A549 (cell line): ENCODE measurements around the gene HELQ. TPM values are rescaled to one million over a fixed set of nuclear protein-coding genes. Genes with fewer than 3 reads are reported as not detected.

Experiments
- ATAC-seq, 2 experiments: fragments of 200-7000 bp in 1 of 2; fragments of >200 bp in 1 of 2; cut with Nextera tagmentation in 1 of 2; cut with Tn5 transposase in 1 of 2; 3 replicates each; pipeline versions ENCODE4 v1.8.0 to v1.9.1; 2018 to 2020; ENCODE audit warnings: mild to moderate bottlenecking in 1 of 2, moderate library complexity in 1 of 2
- CTCF ChIA-PET: fragments of 300-600 bp; sonication (Branson Sonifier 250); formaldehyde crosslinking; extraction: SDS; loops from one replicate; lab custom pipeline; 2021; ENCODE audit warnings: antibody characterized with exemption, inconsistent platforms; lab: Yijun Ruan, JAX
- POLR2A ChIA-PET: fragments of 350-600 bp; formaldehyde crosslinking; extraction: SDS; loops from one replicate; lab custom pipeline; 2021; ENCODE audit warnings: antibody characterized with exemption, inconsistent platforms; lab: Yijun Ruan, JAX
- DNase-seq, 2 experiments: peaks; one replicate each; pipeline versions ENCODE4 v3.0.0 to v3.0.0-alpha.2; 2011 to 2016; ENCODE audit warnings: low read depth in 1 of 2, low spot score in 1 of 2
- FAIRE-seq: peaks from 2 replicates; lab custom pipeline; 2011; peaks lifted over from hg19 to GRCh38; lab: Jason Lieb, UNC
- H3K27ac ChIP-seq, 2 experiments: fragments of >200 bp; sonication (Bioruptor Twin); formaldehyde crosslinking; 3 replicates each; pipeline ENCODE4 v1.5.1; 2016 to 2017
- H3K4me1 ChIP-seq: fragments of >200 bp; sonication (Bioruptor Twin); formaldehyde crosslinking; 3 replicates; pipeline ENCODE4 v1.6.1; 2016
- H3K4me2 ChIP-seq: fragments of >200 bp; sonication (Bioruptor Twin); formaldehyde crosslinking; 3 replicates; pipeline ENCODE4 v1.6.1; 2016
- H3K4me3 ChIP-seq: fragments of >200 bp; sonication (Bioruptor Twin); formaldehyde crosslinking; 3 replicates; pipeline ENCODE4 v1.5.1; 2016
- H3K9me3 ChIP-seq: fragments of >200 bp; sonication (Bioruptor Twin); formaldehyde crosslinking; 3 replicates; pipeline ENCODE4 v1.6.1; 2016
- ATOH8 ChIP-seq: fragments of 250-450 bp; sonication (Bioruptor Pico); IDR thresholded peaks from 2 replicates; pipeline ENCODE4 v1.5.0; 2020; ENCODE audit warnings: low read depth, mild to moderate bottlenecking, moderate library complexity
- BHLHE40 ChIP-seq: IDR thresholded peaks from 2 replicates; pipeline ENCODE4 v1.6.1; 2012; ENCODE audit warnings: low read depth, low read length, inconsistent platforms
- CHD2 ChIP-seq: fragments of 150-350 bp; IDR thresholded peaks from 2 replicates; pipeline ENCODE4 v1.6.1; 2014; ENCODE audit warnings: low read length; ENCODE audit not compliant: partially characterized antibody
- E2F6 ChIP-seq: IDR thresholded peaks from 2 replicates; pipeline ENCODE4 v1.6.1; 2012; ENCODE audit warnings: low read depth, borderline replicate concordance
- EHF ChIP-seq: fragments of 250-450 bp; sonication (Bioruptor Pico); IDR thresholded peaks from 2 replicates; pipeline ENCODE4 v1.5.0; 2020; ENCODE audit warnings: mild to moderate bottlenecking
- EP300 ChIP-seq, 2 experiments: fragments of >200 bp; sonication (Bioruptor Twin); formaldehyde crosslinking; IDR thresholded peaks; 2 replicates in 1 of 2; 3 replicates in 1 of 2; pipeline ENCODE4 v1.6.1; 2016 to 2017
- FOSB ChIP-seq: fragments of 250-450 bp; sonication (Bioruptor Pico); IDR thresholded peaks from 2 replicates; pipeline ENCODE4 v1.5.0; 2020; ENCODE audit warnings: mild to moderate bottlenecking, moderate library complexity
- FOXS1 ChIP-seq: fragments of 250-450 bp; sonication (Bioruptor Pico); IDR thresholded peaks from 2 replicates; pipeline ENCODE4 v1.5.0; 2020; ENCODE audit warnings: mild to moderate bottlenecking, moderate library complexity
- GATA3 ChIP-seq: IDR thresholded peaks from 2 replicates; pipeline ENCODE4 v1.6.1; 2012; ENCODE audit warnings: borderline replicate concordance
- HDAC2 ChIP-seq: fragments of 200-600 bp; sonication (generic); IDR thresholded peaks from 2 replicates; pipeline ENCODE4 v1.6.1; 2016
- HEYL ChIP-seq: fragments of 250-450 bp; sonication (Bioruptor Pico); IDR thresholded peaks from 2 replicates; pipeline ENCODE4 v1.8.0; 2021; ENCODE audit warnings: mild to moderate bottlenecking, moderate library complexity
- JUN ChIP-seq, 2 experiments: fragments of >200 bp; sonication (Bioruptor Twin); formaldehyde crosslinking; IDR thresholded peaks; 2 replicates in 1 of 2; 3 replicates in 1 of 2; pipeline ENCODE4 v1.6.1; 2016 to 2017
- KDM1A ChIP-seq: fragments of 200-600 bp; sonication (generic); IDR thresholded peaks from 2 replicates; pipeline ENCODE4 v1.6.1; 2016; ENCODE audit warnings: low read depth, mild to moderate bottlenecking
- KDM5A ChIP-seq: fragments of 200-600 bp; sonication (generic); IDR thresholded peaks from 2 replicates; pipeline ENCODE4 v1.6.1; 2016; ENCODE audit warnings: antibody characterized with exemption, mild to moderate bottlenecking
- MAX ChIP-seq: IDR thresholded peaks from 2 replicates; pipeline ENCODE4 v1.6.1; 2012
- MAZ ChIP-seq: fragments of 150-350 bp; IDR thresholded peaks from 2 replicates; pipeline ENCODE4 v1.6.1; 2014; ENCODE audit warnings: antibody characterized with exemption, low read depth, low read length, borderline replicate concordance
- NFE2L2 ChIP-seq: fragments of 150-350 bp; conservative IDR thresholded peaks from 2 replicates; pipeline ENCODE4 v1.6.1; 2014; ENCODE audit warnings: low read length
- NR3C1 ChIP-seq: fragments of >200 bp; sonication (Bioruptor Twin); formaldehyde crosslinking; IDR thresholded peaks from 3 replicates; pipeline ENCODE4 v1.6.1; 2017
- PHF8 ChIP-seq: fragments of 200-600 bp; sonication (generic); IDR thresholded peaks from 2 replicates; pipeline ENCODE4 v1.6.1; 2016; ENCODE audit warnings: low read depth, mild to moderate bottlenecking, antibody characterized with exemption, moderate library complexity, borderline replicate concordance
- POLR2A ChIP-seq: IDR thresholded peaks from 2 replicates; pipeline ENCODE4 v1.6.1; 2012; ENCODE audit warnings: mild to moderate bottlenecking, low read length
- RARB ChIP-seq: fragments of 250-450 bp; sonication (Bioruptor Pico); IDR thresholded peaks from 2 replicates; pipeline ENCODE4 v1.8.0; 2021; ENCODE audit warnings: mild to moderate bottlenecking, moderate library complexity
- REST ChIP-seq: fragments of 200-600 bp; sonication (generic); IDR thresholded peaks from 2 replicates; pipeline ENCODE4 v1.6.1; 2016; ENCODE audit warnings: antibody characterized with exemption, mild to moderate bottlenecking, moderate library complexity
- RNF2 ChIP-seq: fragments of 200-600 bp; sonication (generic); IDR thresholded peaks from 2 replicates; pipeline ENCODE4 v1.6.1; 2016; ENCODE audit warnings: low read depth, mild to moderate bottlenecking, antibody characterized with exemption, moderate library complexity, borderline replicate concordance
- SMC3 ChIP-seq: fragments of >200 bp; sonication (Bioruptor Twin); formaldehyde crosslinking; IDR thresholded peaks from 3 replicates; pipeline ENCODE4 v1.6.1; 2018; ENCODE audit warnings: inconsistent platforms
- TFCP2L1 ChIP-seq: fragments of 250-450 bp; sonication (Bioruptor Pico); IDR thresholded peaks from 2 replicates; pipeline ENCODE4 v1.5.0; 2021; ENCODE audit warnings: mild to moderate bottlenecking
- TP53 ChIP-seq: fragments of 250-450 bp; sonication (Bioruptor Pico); IDR thresholded peaks from 2 replicates; pipeline ENCODE4 v1.5.0; 2021; ENCODE audit warnings: mild to moderate bottlenecking, moderate library complexity
- USF2 ChIP-seq: fragments of 450-650 bp; IDR thresholded peaks from 2 replicates; pipeline ENCODE4 v1.6.1; 2014; ENCODE audit warnings: antibody characterized with exemption
- ZC3H11A ChIP-seq: fragments of 450-650 bp; IDR thresholded peaks from 2 replicates; pipeline ENCODE4 v1.6.1; 2014; ENCODE audit warnings: antibody characterized with exemption, mild to moderate bottlenecking
- ZFP36 ChIP-seq: fragments of 450-650 bp; IDR thresholded peaks from 2 replicates; pipeline ENCODE4 v1.6.1; 2014; ENCODE audit warnings: borderline replicate concordance; ENCODE audit not compliant: partially characterized antibody
- WGBS: methylation state at CpG from one replicate; pipeline ENCODE4 v1.1.6; 2017; ENCODE audit errors: missing lambda C conversion rate; 5-methylcytosine and 5-hydroxymethylcytosine counted together
- polyA minus RNA-seq: library from RNA; depleted of rRNA, polyadenylated mRNA; stranded (reverse); fragments of >200 nt; gene quantifications from 2 replicates; pipeline ENCODE4 v1.2.3, GENCODE V29; 2011; rRNA and poly(A)+ RNA removed
- polyA plus RNA-seq, 4 experiments: library from polyadenylated mRNA; depleted of rRNA in 3 of 4; stranded (reverse); fragments of >200 nt; fragmentation: RNase III in 1 of 4; extraction: RNeasy Plus Mini Kit Qiagen cat#74134 plus additional on column Dnase treatment in 1 of 4; gene quantifications; 2 replicates in 3 of 4; 3 replicates in 1 of 4; pipeline ENCODE4 v1.2.3, GENCODE V29; 2011 to 2017
- TF ChIP-seq, protein P1 (sequence below): IDR thresholded peaks from 2 replicates; pipeline ENCODE4 v1.6.1; 2012
- TF ChIP-seq, protein P2 (sequence below): fragments of >200 bp; sonication (Bioruptor Twin); formaldehyde crosslinking; IDR thresholded peaks from 3 replicates; pipeline ENCODE4 v1.6.1; 2016

HELQ gene
- polyA plus RNA-seq (2011; rRNA removed) (6.3 and 7.3 TPM in 2 replicates), polyA plus RNA-seq (2017; fragmentation: RNase III; extraction: RNeasy Plus Mini Kit Qiagen cat#74134 plus additional on column Dnase treatment) (4.6 to 5.1 TPM (median 5.0 TPM) in 3 replicates), polyA minus RNA-seq (7.0 and 8.8 TPM in 2 replicates)
- polyA plus RNA-seq (2012; cell fraction: cytosol; rRNA removed) = 3.9 and 4.4 TPM in 2 replicates
- 3.1 and 3.2 TPM in 2 replicates for polyA plus RNA-seq (2012; cell fraction: nucleus; rRNA removed)

- Histone ChIP-seq H3K27ac (peak within 1 kb of the TSS; percentile 90 to 92), H3K4me1 (peaks cover 20% of the 10 kb centered on the region; the same call in 2 of the 3 replicates), H3K9me3 (no peaks in the 10 kb centered on the region), H3K4me2 (peak within 1 kb of the TSS; percentile 98), H3K4me3 (peak within 1 kb of the TSS; percentile 88)
- WGBS = under 1% methylated on average over 53 of the region's 58 CpGs
- FAIRE-seq (no peak), DNase-seq (peak; percentile 93 to 98), ATAC-seq (peak; percentile 97 to 98)
- ChIA-PET POLR2A (interaction anchor here (0.8 to 2.9 kb wide), 7 partner anchors 8 to 346 kb away, joined by 3 to 13 read pairs (median 3); partner anchors contain the start of genes ABRAXAS1 and COQ2), CTCF (interaction anchor here (0.8 kb wide), 1 partner anchor 14 kb away, joined by 3 read pairs; no protein-coding TSS in a partner anchor)
- TF ChIP-seq, protein P1, sequence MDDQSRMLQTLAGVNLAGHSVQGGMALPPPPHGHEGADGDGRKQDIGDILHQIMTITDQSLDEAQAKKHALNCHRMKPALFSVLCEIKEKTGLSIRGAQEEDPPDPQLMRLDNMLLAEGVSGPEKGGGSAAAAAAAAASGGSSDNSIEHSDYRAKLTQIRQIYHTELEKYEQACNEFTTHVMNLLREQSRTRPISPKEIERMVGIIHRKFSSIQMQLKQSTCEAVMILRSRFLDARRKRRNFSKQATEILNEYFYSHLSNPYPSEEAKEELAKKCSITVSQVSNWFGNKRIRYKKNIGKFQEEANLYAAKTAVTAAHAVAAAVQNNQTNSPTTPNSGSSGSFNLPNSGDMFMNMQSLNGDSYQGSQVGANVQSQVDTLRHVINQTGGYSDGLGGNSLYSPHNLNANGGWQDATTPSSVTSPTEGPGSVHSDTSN = peak; percentile 67
- TF ChIP-seq FOXS1 (CRISPR knock-in tag) = no peak
- TF ChIP-seq CHD2 = peak; percentile 87
- TF ChIP-seq EHF (CRISPR knock-in tag) = no peak
- TF ChIP-seq ZFP36 = no peak
- TF ChIP-seq RARB (CRISPR knock-in tag) = no peak
- TF ChIP-seq HEYL (CRISPR knock-in tag) = no peak
- TF ChIP-seq PHF8 = peak; percentile 71
- TF ChIP-seq POLR2A = peak; percentile 62
- TF ChIP-seq BHLHE40 = peak; percentile 96
- TF ChIP-seq NFE2L2 = no peak
- TF ChIP-seq, protein P2, sequence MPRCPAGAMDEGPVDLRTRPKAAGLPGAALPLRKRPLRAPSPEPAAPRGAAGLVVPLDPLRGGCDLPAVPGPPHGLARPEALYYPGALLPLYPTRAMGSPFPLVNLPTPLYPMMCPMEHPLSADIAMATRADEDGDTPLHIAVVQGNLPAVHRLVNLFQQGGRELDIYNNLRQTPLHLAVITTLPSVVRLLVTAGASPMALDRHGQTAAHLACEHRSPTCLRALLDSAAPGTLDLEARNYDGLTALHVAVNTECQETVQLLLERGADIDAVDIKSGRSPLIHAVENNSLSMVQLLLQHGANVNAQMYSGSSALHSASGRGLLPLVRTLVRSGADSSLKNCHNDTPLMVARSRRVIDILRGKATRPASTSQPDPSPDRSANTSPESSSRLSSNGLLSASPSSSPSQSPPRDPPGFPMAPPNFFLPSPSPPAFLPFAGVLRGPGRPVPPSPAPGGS = peak; percentile 65; the same call in 2 of the 3 replicates
- no peak for TF ChIP-seq TFCP2L1 (CRISPR knock-in tag)
- no peak for TF ChIP-seq KDM1A
- peak; percentile 32; the same call in 1 of the 3 replicates for TF ChIP-seq SMC3
- peak; percentile 80 for TF ChIP-seq MAX
- TF ChIP-seq TP53 (CRISPR knock-in tag) = no peak
- TF ChIP-seq E2F6 = 0 out of 2 replicates have a peak, but pooled peaks have one; percentile 33
- TF ChIP-seq USF2 = peak; percentile 97
- TF ChIP-seq JUN (IDR thresholded peaks at IDR 0.05) = peak; percentile 80 to 84
- peak; percentile 61; the same call in 1 of the 2 replicates for TF ChIP-seq GATA3
- no peak for TF ChIP-seq EP300 (IDR thresholded peaks at IDR 0.05)
- peak; percentile 94 for TF ChIP-seq KDM5A
- TF ChIP-seq HDAC2 = no peak; the same call in 1 of the 2 replicates
- no peak for TF ChIP-seq RNF2
- peak; percentile 19; the same call in 1 of the 2 replicates for TF ChIP-seq ZC3H11A
- TF ChIP-seq REST = peak; percentile 84
- no peak for TF ChIP-seq FOSB
- no peak for TF ChIP-seq NR3C1
- no peak for TF ChIP-seq ATOH8 (CRISPR knock-in tag)
- no peak for TF ChIP-seq MAZ
Measured at GRCh38 chr4:83455281-83456183, at the start of gene HELQ, which contains the start of gene MRPS18C. Gene HELQ (minus strand): TSS chr4:83455823. CDS start chr4:83455693, 130 bp downstream. Gene MRPS18C (plus strand): TSS chr4:83456058. CDS start chr4:83456078, 20 bp downstream.
